Measurements from ENCODE around the gene MYO9A.

The MYO9A gene

DNA sequence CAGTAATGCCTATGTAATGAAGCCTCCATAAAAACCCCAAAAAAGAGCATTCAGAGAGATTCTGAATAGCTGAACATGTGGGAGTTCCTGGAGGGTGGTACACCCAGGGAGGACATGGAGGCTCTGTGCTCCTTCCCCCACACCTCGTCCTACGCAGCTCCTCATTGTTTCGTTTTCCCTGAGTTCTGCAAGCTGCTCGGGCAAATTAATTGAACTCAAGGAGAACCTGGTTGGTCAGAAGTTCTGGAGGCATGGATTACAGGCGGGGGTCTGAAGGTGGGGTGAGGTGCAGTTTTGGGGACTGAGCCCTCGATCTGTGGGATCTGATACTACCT, 142.2 kb downstream of the MYO9A start:
- H3K27ac ChIP-seq = peak overlapping the region; percentile 1; the same call in 1 of the 2 replicates
- TF ChIP-seq, protein P1, sequence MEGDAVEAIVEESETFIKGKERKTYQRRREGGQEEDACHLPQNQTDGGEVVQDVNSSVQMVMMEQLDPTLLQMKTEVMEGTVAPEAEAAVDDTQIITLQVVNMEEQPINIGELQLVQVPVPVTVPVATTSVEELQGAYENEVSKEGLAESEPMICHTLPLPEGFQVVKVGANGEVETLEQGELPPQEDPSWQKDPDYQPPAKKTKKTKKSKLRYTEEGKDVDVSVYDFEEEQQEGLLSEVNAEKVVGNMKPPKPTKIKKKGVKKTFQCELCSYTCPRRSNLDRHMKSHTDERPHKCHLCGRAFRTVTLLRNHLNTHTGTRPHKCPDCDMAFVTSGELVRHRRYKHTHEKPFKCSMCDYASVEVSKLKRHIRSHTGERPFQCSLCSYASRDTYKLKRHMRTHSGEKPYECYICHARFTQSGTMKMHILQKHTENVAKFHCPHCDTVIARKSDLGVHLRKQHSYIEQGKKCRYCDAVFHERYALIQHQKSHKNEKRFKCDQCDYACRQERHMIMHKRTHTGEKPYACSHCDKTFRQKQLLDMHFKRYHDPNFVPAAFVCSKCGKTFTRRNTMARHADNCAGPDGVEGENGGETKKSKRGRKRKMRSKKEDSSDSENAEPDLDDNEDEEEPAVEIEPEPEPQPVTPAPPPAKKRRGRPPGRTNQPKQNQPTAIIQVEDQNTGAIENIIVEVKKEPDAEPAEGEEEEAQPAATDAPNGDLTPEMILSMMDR (IDR thresholded peaks at IDR 0.05) = no peak
- TF ChIP-seq ZFX (IDR thresholded peaks at IDR 0.05; ENCODE audit: borderline replicate concordance) = no peak

DNA sequence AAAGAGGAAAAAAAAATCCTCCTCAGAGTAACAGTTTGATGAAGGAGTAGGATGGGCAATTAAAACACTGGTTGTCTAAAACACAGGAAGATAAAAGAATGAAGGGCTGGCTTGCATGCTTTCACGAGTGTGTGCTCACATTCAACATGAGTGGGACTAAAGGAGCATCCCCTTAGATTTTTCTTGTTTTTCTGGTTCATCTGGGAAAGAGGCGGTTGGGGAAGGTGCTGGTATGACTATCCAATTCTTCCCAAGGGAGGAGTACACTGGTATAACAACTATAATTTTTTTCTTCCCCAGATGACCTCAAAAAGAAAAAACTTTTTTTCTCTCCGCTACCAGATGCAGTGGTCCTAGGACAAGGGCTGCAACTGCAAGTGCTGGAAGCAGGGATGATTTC, 143.7 kb downstream of the MYO9A start:
- TF ChIP-seq, protein P1 (IDR thresholded peaks at IDR 0.05) = no peak
- TF ChIP-seq ZFX (IDR thresholded peaks at IDR 0.05; ENCODE audit: borderline replicate concordance) = no peak
- H3K27ac ChIP-seq = no peak overlapping the region

DNA sequence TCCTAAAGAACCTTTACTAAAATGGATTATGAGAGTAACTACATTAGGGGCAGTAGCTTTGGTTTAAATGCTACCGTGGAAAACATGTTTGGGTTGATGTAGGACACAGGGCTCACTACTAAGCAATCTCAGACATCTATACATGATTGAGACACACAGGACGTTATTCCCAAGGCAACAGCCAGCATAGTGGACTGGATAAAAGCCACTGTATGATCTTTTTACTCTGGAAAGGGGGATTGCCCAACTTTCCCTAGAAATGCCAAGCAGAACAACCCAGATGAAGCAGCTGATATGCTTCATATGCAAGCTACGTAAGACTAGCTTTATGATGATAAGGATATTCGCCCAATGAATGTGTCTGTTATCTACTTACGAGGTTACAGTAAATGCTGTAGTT, 144.6 kb downstream of the MYO9A start:
- H3K27ac ChIP-seq = no peak overlapping the region
- TF ChIP-seq ZFX (IDR thresholded peaks at IDR 0.05; ENCODE audit: borderline replicate concordance) = no peak
- TF ChIP-seq, protein P1 (IDR thresholded peaks at IDR 0.05) = no peak

DNA sequence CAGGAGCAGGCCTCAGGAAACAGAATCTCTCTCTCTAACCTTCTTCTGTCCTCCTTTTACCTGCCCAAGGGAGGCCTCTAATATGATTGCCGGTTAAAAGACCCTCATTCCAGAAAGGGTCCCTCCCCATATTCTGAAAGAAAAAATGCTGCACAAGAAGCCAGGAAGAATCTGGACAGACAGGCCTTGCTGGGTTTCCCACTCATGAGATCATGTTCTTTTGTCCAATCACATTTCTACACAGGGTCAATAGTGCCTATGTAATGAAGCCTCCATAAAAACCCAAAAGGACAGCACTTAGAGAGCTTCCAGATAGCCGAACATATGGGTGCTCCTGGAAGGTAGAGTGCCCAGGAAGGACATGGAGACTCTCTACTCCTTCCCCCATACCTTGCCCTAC, 146.0 kb downstream of the MYO9A start:
- no peak overlapping the region for H3K27ac ChIP-seq
- TF ChIP-seq ZFX (IDR thresholded peaks at IDR 0.05; ENCODE audit: borderline replicate concordance) = no peak
- TF ChIP-seq, protein P1 (IDR thresholded peaks at IDR 0.05) = no peak

DNA sequence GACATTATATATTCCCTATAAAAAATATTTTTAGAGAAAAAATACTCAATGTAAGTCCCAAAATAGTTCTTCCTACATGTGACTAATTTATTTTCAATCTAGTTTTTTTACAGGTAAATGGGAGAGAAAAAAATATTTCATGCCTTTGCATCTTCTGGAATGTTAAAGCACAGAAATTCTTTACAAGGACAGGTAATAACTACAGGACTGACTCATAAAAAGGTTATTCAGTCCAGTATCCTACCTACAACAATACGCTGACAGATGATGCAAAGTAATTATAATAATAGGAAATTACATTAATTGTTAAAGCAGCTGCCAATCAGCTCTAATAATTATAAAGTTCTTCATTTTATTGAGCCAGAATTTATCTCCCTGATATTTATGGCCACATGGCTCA, 147.5 kb downstream of the MYO9A start:
- TF ChIP-seq ZFX (IDR thresholded peaks at IDR 0.05; ENCODE audit: borderline replicate concordance) = no peak
- TF ChIP-seq, protein P1 (IDR thresholded peaks at IDR 0.05) = no peak
- no peak overlapping the region for H3K27ac ChIP-seq

DNA sequence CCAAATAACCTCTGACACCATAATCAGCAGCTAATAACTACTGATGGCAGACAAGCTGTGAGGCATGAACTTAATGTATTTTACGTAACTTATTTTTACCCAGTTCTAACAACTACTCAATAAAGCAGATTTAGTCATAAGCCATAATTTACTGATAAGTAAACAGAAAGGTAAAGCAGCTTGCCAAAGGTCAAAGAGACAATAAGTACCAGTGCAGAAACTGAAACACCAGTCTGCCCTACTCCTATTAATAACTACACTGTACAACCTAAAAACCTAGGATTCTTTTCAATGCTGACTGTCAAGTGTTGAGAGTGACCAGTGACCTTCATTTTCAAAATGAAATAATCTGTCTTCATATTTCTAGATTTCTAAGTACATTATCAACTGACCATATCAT, 155.4 kb downstream of the MYO9A start:
- no peak overlapping the region for H3K27ac ChIP-seq
- TF ChIP-seq, protein P1 (IDR thresholded peaks at IDR 0.05) = no peak
- no peak for TF ChIP-seq ZFX (IDR thresholded peaks at IDR 0.05; ENCODE audit: borderline replicate concordance)

DNA sequence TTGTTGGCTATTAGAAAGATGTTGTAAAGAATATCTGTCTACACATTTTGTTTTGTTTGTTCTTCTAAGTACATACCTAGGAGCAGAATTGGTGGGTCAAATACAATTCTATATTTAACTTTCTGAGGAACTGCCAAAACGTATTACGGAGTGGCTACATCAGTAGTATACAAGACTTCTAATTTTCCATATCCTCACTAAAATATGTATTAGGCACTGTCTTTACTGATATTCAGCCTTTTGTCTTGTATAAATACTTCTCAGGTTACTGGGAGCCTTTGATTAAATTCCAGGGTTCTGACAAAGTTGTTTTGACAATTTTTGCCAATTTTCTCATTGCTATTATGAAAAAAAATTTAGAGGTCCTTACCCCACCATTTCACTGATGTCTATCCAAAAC, 160.9 kb downstream of the MYO9A start:
- no peak for TF ChIP-seq ZFX (IDR thresholded peaks at IDR 0.05; ENCODE audit: borderline replicate concordance)
- TF ChIP-seq, protein P1 (IDR thresholded peaks at IDR 0.05) = no peak
- H3K27ac ChIP-seq = no peak overlapping the region

All from 22Rv1 (cell line).